ENCODE measurements around the gene HCLS1.

DNA sequence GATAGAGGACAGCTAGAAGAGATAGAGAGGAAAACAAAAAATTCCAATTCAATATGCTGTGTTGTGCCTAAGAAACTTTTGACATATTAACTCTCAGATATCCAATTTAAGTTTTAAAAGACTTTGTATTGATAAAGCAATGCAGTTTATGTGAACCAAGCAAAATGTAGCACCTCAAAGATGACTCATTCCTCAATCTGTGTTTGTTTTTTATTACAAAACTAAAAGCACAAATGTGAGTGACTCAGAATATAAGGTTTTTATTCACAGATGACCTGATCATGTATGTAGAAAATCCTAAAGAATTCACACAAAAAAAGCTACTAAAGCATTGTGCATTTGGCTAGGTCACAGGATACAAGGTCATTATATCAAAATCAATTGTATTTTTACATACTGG, 11.1 kb downstream of the HCLS1 start:
- no peak for TF ChIP-seq EZH2phosphoT487 (IDR thresholded peaks at IDR 0.05; ENCODE audit: insufficient read depth, low read depth)
- TF ChIP-seq EZH2 (IDR thresholded peaks at IDR 0.05; ENCODE audit: insufficient read depth, poor library complexity, severe bottlenecking), result no peak

All from GM23248 (cell line).